ENCODE measurements around the gene RGS14. TPM values are rescaled to one million over a fixed set of nuclear protein-coding genes. Genes with fewer than 3 reads are reported as not detected.

Gene RGS14
- total RNA-seq, 4 donors from 2014 or later: 16.5 to 49.6 (median 24.4) TPM

GRCh38 chr5:177325868-177326381 is 31.8 kb upstream of the RGS14 start:
- Histone ChIP-seq H3K4me1 (peaks cover 0 to 13% (median 5%) of the 10 kb centered on the region in 4 donors), H3K4me3 (no peak overlapping the region), H3K27me3 (no peaks in the 10 kb centered on the region), H3K36me3 (no peaks in the 10 kb centered on the region), H3K27ac (peak overlapping the region in 3 of 4 donors; percentile 5 to 42 (median 28)), H3K9me3 (no peaks in the 10 kb centered on the region)
- in situ Hi-C loops (cut with MboI; ENCODE audit: low pct_ligation_motif_present in 1 of 4, low pct_unique_long_range_greater_than_20kb in 1 of 4, low sequenced_read_pairs in 3 of 4): no loop called here
- DNase-seq: no peak
- 50% methylated on average over 1 of the region's 1 CpG; no CpG with 5 or more reads in 1 of the 2 donors for WGBS, 2 donors (ENCODE audit: low coverage in 1 of 2)
- TF ChIP-seq POLR2AphosphoS5 (IDR thresholded peaks at IDR 0.05): no peak
- no peak for TF ChIP-seq POLR2A (IDR thresholded peaks at IDR 0.05)
- intact Hi-C loops (cut with DNase I; ENCODE audit: low total_unique reads): no loop called here

DNA sequence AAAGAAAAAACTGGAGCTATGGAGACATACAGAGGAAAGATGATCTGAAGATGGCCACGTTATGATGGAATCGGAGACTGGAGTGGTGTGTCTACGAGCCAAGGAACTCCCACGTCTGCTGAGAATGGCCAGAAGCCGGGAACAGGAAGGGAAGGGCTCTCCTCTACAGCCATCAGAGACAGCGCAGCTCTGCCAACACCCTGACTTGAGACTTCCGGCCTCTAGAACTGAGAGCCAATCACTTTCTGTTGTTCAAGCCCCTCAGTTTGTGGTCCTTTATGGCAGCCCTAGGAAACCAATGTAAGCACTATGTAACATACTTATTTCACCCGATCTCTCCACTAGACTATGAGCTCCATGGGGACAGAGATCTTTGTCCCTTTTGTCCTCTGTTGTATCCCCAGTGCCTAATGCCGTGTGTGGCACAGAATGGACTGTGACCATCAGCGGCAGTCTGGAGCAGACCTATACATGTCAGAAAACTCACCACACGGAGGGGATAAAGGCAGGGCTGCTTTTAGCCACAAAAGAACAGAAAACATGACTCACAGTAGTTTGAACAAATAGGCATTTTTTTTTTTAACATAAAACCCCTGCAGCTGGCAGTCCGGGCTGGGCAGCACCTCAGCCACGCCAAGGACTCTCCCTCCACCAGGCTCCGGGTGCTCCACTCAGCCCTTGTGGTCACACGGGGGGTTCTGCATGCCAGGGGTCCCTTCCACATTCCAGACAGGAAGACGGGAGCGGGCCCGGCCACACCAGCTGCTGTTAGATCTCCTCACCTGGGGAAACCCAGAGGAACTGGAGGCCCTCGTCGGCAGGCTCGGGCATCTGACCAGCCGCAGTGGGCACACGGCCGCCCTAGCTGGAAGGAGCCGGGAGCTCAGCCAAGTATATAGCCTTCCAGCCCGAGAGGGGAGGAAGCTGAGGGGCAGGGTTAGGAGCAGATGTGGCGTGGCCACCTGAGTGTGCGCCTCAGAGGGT is 29.9 kb upstream of the RGS14 start:
- peak overlapping the region in 1 of 4 donors; percentile 37 for H3K27ac ChIP-seq
- no peaks in the 10 kb centered on the region for H3K27me3 ChIP-seq
- in situ Hi-C loops (cut with MboI; ENCODE audit: low pct_ligation_motif_present in 1 of 4, low pct_unique_long_range_greater_than_20kb in 1 of 4, low sequenced_read_pairs in 3 of 4): no loop called here
- H3K4me3 ChIP-seq: no peak overlapping the region
- peaks cover 0 to 13% (median 5%) of the 10 kb centered on the region in 4 donors for H3K4me1 ChIP-seq
- no peaks in the 10 kb centered on the region for H3K9me3 ChIP-seq
- DNase-seq: no peak
- intact Hi-C loops (cut with DNase I; ENCODE audit: low total_unique reads): no loop called here
- WGBS, 2 donors (ENCODE audit: low coverage in 1 of 2): 84 to 87% methylated on average over 9 to 28 of the region's 28 CpGs
- no peak for TF ChIP-seq POLR2AphosphoS5 (IDR thresholded peaks at IDR 0.05)
- TF ChIP-seq, protein P1, sequence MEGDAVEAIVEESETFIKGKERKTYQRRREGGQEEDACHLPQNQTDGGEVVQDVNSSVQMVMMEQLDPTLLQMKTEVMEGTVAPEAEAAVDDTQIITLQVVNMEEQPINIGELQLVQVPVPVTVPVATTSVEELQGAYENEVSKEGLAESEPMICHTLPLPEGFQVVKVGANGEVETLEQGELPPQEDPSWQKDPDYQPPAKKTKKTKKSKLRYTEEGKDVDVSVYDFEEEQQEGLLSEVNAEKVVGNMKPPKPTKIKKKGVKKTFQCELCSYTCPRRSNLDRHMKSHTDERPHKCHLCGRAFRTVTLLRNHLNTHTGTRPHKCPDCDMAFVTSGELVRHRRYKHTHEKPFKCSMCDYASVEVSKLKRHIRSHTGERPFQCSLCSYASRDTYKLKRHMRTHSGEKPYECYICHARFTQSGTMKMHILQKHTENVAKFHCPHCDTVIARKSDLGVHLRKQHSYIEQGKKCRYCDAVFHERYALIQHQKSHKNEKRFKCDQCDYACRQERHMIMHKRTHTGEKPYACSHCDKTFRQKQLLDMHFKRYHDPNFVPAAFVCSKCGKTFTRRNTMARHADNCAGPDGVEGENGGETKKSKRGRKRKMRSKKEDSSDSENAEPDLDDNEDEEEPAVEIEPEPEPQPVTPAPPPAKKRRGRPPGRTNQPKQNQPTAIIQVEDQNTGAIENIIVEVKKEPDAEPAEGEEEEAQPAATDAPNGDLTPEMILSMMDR (IDR thresholded peaks at IDR 0.05): no peak
- TF ChIP-seq EP300 (IDR thresholded peaks at IDR 0.05; ENCODE audit: low read depth): no peak
- TF ChIP-seq POLR2A (IDR thresholded peaks at IDR 0.05): no peak
- H3K36me3 ChIP-seq: peaks cover 0 to 2% (median 0%) of the 10 kb centered on the region in 4 donors

DNA sequence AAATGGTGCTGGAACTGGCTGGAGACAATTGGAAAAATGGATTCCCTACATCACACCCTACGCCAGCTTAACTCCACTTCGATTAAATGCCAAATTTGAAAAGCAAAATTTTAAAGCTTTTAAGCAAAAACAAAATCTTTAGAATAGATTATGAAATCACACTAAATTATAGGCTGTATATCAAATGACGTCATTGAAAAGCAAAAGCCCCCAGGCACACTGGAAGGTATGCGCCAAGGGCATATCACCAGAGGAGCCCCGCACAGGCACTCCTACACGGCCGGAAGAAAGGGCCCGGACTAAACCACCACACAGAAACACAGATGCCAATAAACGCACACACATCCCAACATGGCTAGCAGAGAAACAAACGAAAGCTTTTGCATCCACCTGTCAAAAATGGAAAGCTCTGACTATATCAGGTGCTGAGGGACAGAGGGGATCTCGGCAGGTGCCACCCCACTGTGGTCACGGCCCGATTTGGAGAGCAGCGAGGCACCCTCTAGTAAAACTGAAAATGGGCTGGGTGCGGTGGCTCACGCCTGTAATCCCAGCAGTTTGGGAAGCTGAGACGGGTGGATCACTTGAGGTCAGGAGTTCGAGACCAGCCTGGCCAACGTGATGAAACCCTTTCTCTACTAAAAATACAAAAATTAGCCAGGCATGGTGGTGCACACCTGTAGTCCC is 29.0 kb upstream of the RGS14 start:
- Histone ChIP-seq H3K36me3 (peaks cover 0 to 10% (median 2%) of the 10 kb centered on the region in 4 donors), H3K4me1 (peaks cover 0 to 13% (median 5%) of the 10 kb centered on the region in 4 donors), H3K4me3 (no peak overlapping the region), H3K9me3 (no peaks in the 10 kb centered on the region), H3K27me3 (no peaks in the 10 kb centered on the region), H3K27ac (no peak overlapping the region)
- in situ Hi-C loops (cut with MboI; ENCODE audit: low pct_ligation_motif_present in 1 of 4, low pct_unique_long_range_greater_than_20kb in 1 of 4, low sequenced_read_pairs in 3 of 4) (no loop called here), intact Hi-C loops (cut with DNase I; ENCODE audit: low total_unique reads) (no loop called here)
- 89 to 94% methylated on average over 8 to 19 of the region's 19 CpGs for WGBS, 2 donors (ENCODE audit: low coverage in 1 of 2)
- no peak for DNase-seq
- TF ChIP-seq EP300 (IDR thresholded peaks at IDR 0.05; ENCODE audit: low read depth) (no peak), POLR2A (IDR thresholded peaks at IDR 0.05) (no peak), POLR2AphosphoS5 (IDR thresholded peaks at IDR 0.05) (no peak)
- TF ChIP-seq, protein P1 (IDR thresholded peaks at IDR 0.05): no peak

DNA sequence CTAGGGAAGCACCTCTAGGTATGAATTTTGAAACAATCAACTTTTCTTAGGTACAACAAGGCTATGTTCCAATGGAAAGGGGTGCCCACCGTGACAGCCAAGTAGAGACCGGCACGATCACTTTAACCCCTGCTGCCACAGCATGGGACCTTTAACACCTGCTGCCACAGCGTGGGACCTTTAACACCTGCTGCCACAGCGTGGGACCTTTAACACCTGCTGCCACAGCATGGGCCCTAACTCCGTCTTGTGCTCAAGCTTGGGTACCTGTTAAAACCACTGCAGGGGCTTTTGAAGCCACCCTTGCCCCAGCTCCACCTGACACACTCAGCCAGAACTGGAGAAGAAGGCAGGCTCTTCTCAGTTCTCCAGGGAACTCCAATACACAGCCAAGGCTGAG is 27.8 kb upstream of the RGS14 start:
- in situ Hi-C loops (cut with MboI; ENCODE audit: low pct_ligation_motif_present in 1 of 4, low pct_unique_long_range_greater_than_20kb in 1 of 4, low sequenced_read_pairs in 3 of 4): no loop called here
- WGBS, 2 donors (ENCODE audit: low coverage in 1 of 2): 93% methylated on average over 6 of the region's 6 CpGs; no CpG with 5 or more reads in 1 of the 2 donors
- H3K9me3 ChIP-seq: no peaks in the 10 kb centered on the region

More for the DNA sequence above, 27.8 kb upstream of the RGS14 start:
- H3K27ac ChIP-seq: no peak overlapping the region
- no peak for TF ChIP-seq POLR2A (IDR thresholded peaks at IDR 0.05)
- TF ChIP-seq, protein P1 (IDR thresholded peaks at IDR 0.05): no peak
- TF ChIP-seq EP300 (IDR thresholded peaks at IDR 0.05; ENCODE audit: low read depth): no peak
- no peak for TF ChIP-seq POLR2AphosphoS5 (IDR thresholded peaks at IDR 0.05)
- DNase-seq: no peak
- H3K27me3 ChIP-seq: no peaks in the 10 kb centered on the region
- no peak overlapping the region for H3K4me3 ChIP-seq
- intact Hi-C loops (cut with DNase I; ENCODE audit: low total_unique reads): no loop called here
- H3K36me3 ChIP-seq: peaks cover 0 to 21% (median 7%) of the 10 kb centered on the region in 4 donors
- H3K4me1 ChIP-seq: peaks cover 0 to 13% (median 5%) of the 10 kb centered on the region in 4 donors
